Fibroblast of villous mesenchyme (primary cell): Measurements from ENCODE around the gene ADAMTS7. TPM values are rescaled to one million over a fixed set of nuclear protein-coding genes. Genes with fewer than 3 reads are reported as not detected.
A peak's percentile ranks its signal among the peaks of the same experiment; 100 is the strongest.
"Not testable (repeated sequence)": the region's sequence is repeated elsewhere in the genome, so short reads cannot be mapped to it uniquely, and the experiment has no call there.

ENCODE experiments used
- DNase-seq: peaks from one replicate; pipeline ENCODE4 v3.0.0-alpha.2; 2010; ENCODE audit warnings: low read depth
- H3K4me3 ChIP-seq: 2 replicates; pipeline ENCODE4 v1.5.1; 2011; ENCODE audit warnings: low read depth, mild to moderate bottlenecking, low read length
- total RNA-seq: library from RNA; depleted of rRNA; stranded (reverse); fragments of >200 nt; gene quantifications from 2 replicates; pipeline ENCODE4 v1.2.3, GENCODE V29; 2012
- TF ChIP-seq, protein P1 (sequence below): IDR thresholded peaks from 2 replicates; pipeline ENCODE4 v1.5.1; 2012; ENCODE audit warnings: low read depth, mild to moderate bottlenecking, low read length; ENCODE audit not compliant: insufficient read depth

Gene ADAMTS7
- total RNA-seq, 1 donor = 16.4 TPM

DNA sequence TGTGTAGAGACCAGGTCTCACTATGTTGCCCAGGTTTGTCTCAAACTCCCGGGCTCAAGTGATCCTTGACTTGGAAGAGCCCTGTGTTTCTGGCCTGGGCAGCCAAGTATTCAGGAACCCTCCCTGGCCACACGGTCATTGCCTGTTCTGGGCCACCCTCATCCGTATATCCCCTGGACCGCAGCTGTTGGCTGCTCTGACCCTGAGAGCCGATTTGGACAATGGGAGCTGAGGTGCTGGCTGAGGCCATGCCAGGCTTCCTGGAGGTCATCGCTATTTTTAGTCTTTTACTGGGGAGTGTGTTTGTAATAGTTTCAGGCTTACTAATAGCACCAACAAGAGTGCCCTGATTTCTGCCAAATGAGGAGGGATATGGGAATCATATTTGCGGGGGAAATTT is 60.7 kb downstream of the ADAMTS7 start:
- TF ChIP-seq, protein P1, sequence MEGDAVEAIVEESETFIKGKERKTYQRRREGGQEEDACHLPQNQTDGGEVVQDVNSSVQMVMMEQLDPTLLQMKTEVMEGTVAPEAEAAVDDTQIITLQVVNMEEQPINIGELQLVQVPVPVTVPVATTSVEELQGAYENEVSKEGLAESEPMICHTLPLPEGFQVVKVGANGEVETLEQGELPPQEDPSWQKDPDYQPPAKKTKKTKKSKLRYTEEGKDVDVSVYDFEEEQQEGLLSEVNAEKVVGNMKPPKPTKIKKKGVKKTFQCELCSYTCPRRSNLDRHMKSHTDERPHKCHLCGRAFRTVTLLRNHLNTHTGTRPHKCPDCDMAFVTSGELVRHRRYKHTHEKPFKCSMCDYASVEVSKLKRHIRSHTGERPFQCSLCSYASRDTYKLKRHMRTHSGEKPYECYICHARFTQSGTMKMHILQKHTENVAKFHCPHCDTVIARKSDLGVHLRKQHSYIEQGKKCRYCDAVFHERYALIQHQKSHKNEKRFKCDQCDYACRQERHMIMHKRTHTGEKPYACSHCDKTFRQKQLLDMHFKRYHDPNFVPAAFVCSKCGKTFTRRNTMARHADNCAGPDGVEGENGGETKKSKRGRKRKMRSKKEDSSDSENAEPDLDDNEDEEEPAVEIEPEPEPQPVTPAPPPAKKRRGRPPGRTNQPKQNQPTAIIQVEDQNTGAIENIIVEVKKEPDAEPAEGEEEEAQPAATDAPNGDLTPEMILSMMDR = no peak
- DNase-seq = no peak
- peak overlapping the region; percentile 21 for H3K4me3 ChIP-seq

DNA sequence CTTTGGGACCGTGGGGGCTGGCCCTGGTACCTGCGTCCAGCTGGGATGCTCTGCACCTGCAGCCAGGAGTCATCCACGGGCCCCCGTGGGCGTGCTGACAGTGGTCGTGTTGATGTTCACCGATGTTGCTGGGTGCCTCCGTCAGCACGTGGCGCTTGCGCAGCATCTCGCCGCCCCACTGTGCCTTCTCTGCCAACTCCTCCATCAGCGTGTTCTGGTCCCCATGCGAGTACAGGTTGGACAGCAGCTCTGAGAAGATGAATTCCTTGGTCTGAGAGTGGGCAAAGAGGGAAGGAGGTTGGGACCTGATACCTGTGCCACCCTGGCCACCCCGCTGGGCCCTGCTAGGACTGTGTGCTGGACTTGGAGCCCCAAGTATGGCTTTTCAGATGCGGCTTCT is 61.4 kb downstream of the ADAMTS7 start:
- TF ChIP-seq, protein P1 = no peak
- H3K4me3 ChIP-seq = no peak overlapping the region
- DNase-seq = no peak

DNA sequence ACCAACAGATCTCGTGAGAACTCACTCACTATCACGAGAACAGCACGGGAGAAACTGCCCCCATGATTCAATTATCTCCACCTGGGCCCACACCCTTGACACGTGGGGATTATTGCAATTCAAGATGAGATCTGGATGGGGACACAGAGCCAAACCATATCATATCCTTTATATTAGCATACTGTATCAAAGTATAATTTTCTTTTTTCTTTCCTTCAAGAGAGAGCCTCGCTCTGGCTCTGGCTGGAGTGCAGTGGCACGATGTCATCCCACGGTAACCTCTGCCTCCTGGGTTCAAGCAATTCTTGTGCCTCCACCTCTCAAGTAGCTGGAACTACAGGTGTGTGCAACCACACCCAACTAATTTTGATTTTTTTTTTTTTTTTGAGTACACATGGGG is 63.4 kb downstream of the ADAMTS7 start:
- H3K4me3 ChIP-seq = not testable (repeated sequence)

DNA sequence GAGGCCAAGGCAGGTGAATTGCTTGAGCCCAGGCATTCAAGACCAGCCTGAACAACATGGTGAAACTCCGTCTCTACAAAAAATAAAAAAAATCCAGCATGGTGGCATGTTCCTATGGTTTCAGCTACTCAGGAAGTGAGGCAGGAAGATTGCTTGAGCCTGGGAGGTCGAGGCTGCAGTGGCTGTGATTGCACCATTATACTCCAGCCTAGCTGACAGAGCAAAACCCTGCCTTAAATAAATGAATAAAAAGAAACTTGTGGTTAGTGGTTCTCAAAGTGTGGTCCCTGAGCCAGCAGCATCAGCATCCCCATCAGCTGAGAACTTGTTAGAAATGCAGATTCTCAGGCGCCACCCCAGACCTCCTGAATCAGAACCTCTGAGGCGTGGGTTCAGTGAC is 69.6 kb downstream of the ADAMTS7 start:
- H3K4me3 ChIP-seq, DNase-seq: not testable (repeated sequence)

More for the DNA sequence above, 63.4 kb downstream of the ADAMTS7 start:
- DNase-seq = not testable (repeated sequence)

DNA sequence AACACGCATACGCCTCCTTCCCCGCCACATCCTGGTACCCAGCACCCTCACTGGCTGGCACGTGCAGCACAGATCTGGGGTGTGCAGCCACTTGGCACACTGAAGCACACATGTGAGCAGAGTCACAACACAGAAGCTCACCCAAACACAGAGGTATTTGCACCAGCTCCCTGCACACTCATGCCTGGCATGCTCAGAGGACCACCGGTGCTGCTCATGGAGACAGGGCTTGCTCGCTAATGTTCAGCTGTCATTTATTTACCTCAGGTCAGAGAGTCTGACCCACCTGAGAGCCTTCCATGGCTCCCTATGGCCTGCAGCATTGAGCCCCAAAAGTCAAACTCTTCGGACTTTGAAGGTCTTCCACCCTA is 70.4 kb downstream of the ADAMTS7 start:
- TF ChIP-seq, protein P1 = no peak
- no peak overlapping the region for H3K4me3 ChIP-seq
- no peak for DNase-seq

DNA sequence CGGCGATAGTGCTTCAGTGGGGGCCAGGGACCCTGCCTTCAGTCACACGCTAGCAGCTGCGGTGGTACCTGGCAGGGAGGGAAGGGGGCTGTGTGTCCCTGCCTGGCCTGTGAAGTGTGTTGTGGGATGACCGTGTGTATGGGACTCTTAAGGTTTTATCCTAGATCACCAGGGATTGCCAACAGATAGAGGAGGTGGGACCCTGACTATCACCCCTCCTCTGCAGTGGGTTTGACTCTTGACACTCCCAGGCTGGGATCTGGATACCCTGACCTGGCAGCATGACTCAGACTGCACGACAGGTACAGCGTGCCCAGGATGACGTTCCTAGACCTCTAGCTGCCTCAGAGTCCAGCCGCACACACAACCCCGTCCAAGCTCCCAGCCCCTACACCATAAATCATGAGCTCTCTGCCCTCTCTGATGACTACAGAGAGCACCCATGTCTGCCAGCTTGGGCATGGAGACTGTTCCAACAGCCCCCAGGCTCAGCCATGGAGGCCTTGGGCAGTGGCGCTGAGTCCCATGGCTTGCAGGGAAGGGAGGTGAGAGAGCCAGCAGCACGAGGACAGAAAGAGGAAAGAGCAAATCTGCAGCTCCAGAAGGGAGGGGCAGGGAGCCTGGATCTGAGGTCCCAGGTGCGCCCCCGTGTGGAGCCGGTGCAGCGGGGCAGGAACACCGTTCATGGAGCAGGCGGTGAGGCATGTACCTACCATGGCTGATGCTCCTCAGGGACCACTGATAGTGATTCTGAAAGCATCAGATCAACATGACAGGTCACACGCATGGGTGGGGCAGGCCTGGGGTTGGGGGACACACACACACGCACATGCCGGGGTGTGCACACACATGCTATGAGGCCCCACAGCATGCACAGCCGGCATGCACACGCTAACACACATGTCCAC is 71.0 kb downstream of the ADAMTS7 start:
- H3K4me3 ChIP-seq = no peak overlapping the region
- peak; percentile 36 for DNase-seq
- TF ChIP-seq, protein P1 = peak; percentile 58

DNA sequence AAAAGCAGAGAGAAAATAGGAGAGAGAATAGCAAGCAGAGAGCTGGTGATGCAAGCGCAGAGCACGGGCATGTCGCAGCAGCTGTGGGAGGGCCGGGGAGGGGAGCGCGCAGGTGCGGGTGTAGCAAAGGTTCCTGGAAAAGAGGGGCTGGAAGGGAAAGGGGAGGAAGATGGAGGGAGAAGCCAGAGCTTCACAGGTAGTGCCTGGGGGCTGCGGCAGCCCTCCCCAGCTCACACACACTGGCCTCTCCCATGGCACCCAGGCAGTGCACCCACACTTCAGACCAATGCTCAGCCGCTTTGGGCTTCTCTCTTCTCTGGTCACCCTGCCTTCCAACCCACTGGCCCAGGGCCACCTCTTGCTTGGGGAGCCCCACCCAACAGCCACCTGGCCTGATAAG is 72.1 kb downstream of the ADAMTS7 start:
- DNase-seq = no peak
- H3K4me3 ChIP-seq = no peak overlapping the region
- TF ChIP-seq, protein P1 = no peak
